ENCODE measurements around the gene VDAC2.

The VDAC2 gene

GRCh38 chr10:75234017-75234682 is 23.6 kb downstream of the VDAC2 start (continued):
- peak; percentile 92 for TF ChIP-seq PATZ1 (tag by site-specific recombination; IDR thresholded peaks at IDR 0.05)
- 0 out of 2 replicates have a peak, but pooled peaks have one; percentile 31 for TF ChIP-seq ZBTB7A (tag by site-specific recombination; IDR thresholded peaks at IDR 0.05; ENCODE audit: low read depth)
- TF ChIP-seq ZBTB10 (tag by site-specific recombination; IDR thresholded peaks at IDR 0.05) = no peak; the same call in 1 of the 2 replicates
- peak; percentile 30; the same call in 1 of the 2 replicates for TF ChIP-seq KLF7 (tag by site-specific recombination; IDR thresholded peaks at IDR 0.05; ENCODE audit: borderline replicate concordance)
- TF ChIP-seq ZNF561 (tag by site-specific recombination; IDR thresholded peaks at IDR 0.05; ENCODE audit: borderline replicate concordance) = peak; percentile 21; the same call in 1 of the 2 replicates
- TF ChIP-seq ZNF398 (tag by site-specific recombination; IDR thresholded peaks at IDR 0.05) = peak; percentile 89
- TF ChIP-seq ZNF501 (tag by site-specific recombination; IDR thresholded peaks at IDR 0.05) = peak; percentile 49; the same call in 1 of the 2 replicates
- no peak for TF ChIP-seq ZNF10 (tag by site-specific recombination; IDR thresholded peaks at IDR 0.05)
- no peak for TF ChIP-seq ZNF174 (tag by site-specific recombination; IDR thresholded peaks at IDR 0.05)
- no peak for TF ChIP-seq ELK4 (IDR thresholded peaks at IDR 0.05; ENCODE audit: borderline replicate concordance, low read depth, low read length)
- no peak for TF ChIP-seq ZNF639 (tag by site-specific recombination; IDR thresholded peaks at IDR 0.05)
- no peak for TF ChIP-seq ZNF555 (tag by site-specific recombination; conservative IDR thresholded peaks at IDR 0.05)
- no peak for TF ChIP-seq ZNF324 (tag by site-specific recombination; IDR thresholded peaks at IDR 0.05)
- peak; percentile 98 for TF ChIP-seq GLIS2 (tag by site-specific recombination; IDR thresholded peaks at IDR 0.05)
- peak; percentile 99 for TF ChIP-seq ZNF341 (tag by site-specific recombination; IDR thresholded peaks at IDR 0.05; ENCODE audit: low read depth)
- TF ChIP-seq, protein P1, sequence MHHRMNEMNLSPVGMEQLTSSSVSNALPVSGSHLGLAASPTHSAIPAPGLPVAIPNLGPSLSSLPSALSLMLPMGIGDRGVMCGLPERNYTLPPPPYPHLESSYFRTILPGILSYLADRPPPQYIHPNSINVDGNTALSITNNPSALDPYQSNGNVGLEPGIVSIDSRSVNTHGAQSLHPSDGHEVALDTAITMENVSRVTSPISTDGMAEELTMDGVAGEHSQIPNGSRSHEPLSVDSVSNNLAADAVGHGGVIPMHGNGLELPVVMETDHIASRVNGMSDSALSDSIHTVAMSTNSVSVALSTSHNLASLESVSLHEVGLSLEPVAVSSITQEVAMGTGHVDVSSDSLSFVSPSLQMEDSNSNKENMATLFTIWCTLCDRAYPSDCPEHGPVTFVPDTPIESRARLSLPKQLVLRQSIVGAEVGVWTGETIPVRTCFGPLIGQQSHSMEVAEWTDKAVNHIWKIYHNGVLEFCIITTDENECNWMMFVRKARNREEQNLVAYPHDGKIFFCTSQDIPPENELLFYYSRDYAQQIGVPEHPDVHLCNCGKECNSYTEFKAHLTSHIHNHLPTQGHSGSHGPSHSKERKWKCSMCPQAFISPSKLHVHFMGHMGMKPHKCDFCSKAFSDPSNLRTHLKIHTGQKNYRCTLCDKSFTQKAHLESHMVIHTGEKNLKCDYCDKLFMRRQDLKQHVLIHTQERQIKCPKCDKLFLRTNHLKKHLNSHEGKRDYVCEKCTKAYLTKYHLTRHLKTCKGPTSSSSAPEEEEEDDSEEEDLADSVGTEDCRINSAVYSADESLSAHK (tag by site-specific recombination; IDR thresholded peaks at IDR 0.05) = 0 out of 2 replicates have a peak, but pooled peaks have one; percentile 24
- TF ChIP-seq ZNF211 (tag by site-specific recombination; IDR thresholded peaks at IDR 0.05; ENCODE audit: low read depth) = no peak
- TF ChIP-seq, protein P2, sequence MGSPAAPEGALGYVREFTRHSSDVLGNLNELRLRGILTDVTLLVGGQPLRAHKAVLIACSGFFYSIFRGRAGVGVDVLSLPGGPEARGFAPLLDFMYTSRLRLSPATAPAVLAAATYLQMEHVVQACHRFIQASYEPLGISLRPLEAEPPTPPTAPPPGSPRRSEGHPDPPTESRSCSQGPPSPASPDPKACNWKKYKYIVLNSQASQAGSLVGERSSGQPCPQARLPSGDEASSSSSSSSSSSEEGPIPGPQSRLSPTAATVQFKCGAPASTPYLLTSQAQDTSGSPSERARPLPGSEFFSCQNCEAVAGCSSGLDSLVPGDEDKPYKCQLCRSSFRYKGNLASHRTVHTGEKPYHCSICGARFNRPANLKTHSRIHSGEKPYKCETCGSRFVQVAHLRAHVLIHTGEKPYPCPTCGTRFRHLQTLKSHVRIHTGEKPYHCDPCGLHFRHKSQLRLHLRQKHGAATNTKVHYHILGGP (tag by site-specific recombination; IDR thresholded peaks at IDR 0.05) = no peak
- no peak for TF ChIP-seq ZFP69B (tag by site-specific recombination; IDR thresholded peaks at IDR 0.05)
- TF ChIP-seq KLF1 (tag by site-specific recombination; IDR thresholded peaks at IDR 0.05) = peak; percentile 79
- no peak for TF ChIP-seq ZFP3 (tag by site-specific recombination; IDR thresholded peaks at IDR 0.05; ENCODE audit: low read depth)
- TF ChIP-seq ZNF138 (tag by site-specific recombination; IDR thresholded peaks at IDR 0.05; ENCODE audit: borderline replicate concordance) = no peak
- TF ChIP-seq ZBTB48 (tag by site-specific recombination; IDR thresholded peaks at IDR 0.05) = peak; percentile 14; the same call in 1 of the 2 replicates
- peak; percentile 63 for TF ChIP-seq EGR2 (tag by site-specific recombination; IDR thresholded peaks at IDR 0.05; ENCODE audit: low read depth)
